Measurements from ENCODE around the gene KCNH1.

The KCNH1 gene

DNA sequence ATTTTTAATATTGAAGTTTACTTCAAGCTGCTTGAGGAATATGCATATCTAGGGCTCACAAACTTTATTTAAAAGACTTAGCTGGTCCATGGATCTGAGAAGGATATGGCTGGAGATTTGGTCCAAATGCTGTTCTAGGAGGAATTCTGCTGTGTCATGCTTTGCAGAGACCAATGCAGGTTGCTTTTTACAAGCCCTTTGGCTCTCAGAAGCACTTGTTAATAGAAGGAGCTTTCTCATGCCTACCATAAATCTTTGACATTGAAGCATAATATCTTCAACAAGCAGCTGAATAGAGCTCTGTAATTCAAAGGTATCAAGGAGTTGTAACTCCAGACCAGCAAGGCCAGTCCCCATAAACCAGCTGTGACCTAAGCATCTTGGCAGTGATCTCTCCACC lies 506.2 kb downstream of the KCNH1 start:
- Histone ChIP-seq H3K36me3 (ENCODE audit: control insufficient read depth in 2 of 2, insufficient read depth in 1 of 2, low read length in 2 of 2) (no peaks in the 10 kb centered on the region), H3K4me3 (ENCODE audit: low read depth, low read length) (no peak overlapping the region), H3K27ac (ENCODE audit: extremely low read depth, low read depth, low read length) (no peak overlapping the region), H3K9me3 (ENCODE audit: control insufficient read depth, insufficient read depth, low read depth, low read length) (no peaks in the 10 kb centered on the region), H3K4me1 (ENCODE audit: control insufficient read depth, insufficient read depth, low read length) (no peaks in the 10 kb centered on the region)
- TF ChIP-seq ZNF366 (tag by site-specific recombination; conservative IDR thresholded peaks at IDR 0.05), result no peak
- no peak for TF ChIP-seq ZNF394 (tag by site-specific recombination; IDR thresholded peaks at IDR 0.05; ENCODE audit: borderline replicate concordance)
- no peak for TF ChIP-seq ZNF24 (tag by site-specific recombination; IDR thresholded peaks at IDR 0.05)
- TF ChIP-seq, protein P1, sequence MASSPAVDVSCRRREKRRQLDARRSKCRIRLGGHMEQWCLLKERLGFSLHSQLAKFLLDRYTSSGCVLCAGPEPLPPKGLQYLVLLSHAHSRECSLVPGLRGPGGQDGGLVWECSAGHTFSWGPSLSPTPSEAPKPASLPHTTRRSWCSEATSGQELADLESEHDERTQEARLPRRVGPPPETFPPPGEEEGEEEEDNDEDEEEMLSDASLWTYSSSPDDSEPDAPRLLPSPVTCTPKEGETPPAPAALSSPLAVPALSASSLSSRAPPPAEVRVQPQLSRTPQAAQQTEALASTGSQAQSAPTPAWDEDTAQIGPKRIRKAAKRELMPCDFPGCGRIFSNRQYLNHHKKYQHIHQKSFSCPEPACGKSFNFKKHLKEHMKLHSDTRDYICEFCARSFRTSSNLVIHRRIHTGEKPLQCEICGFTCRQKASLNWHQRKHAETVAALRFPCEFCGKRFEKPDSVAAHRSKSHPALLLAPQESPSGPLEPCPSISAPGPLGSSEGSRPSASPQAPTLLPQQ (tag by site-specific recombination; IDR thresholded peaks at IDR 0.05), result no peak
- no peak for TF ChIP-seq ZNF510 (tag by site-specific recombination; IDR thresholded peaks at IDR 0.05; ENCODE audit: insufficient replicate concordance)
- TF ChIP-seq ZBTB20 (tag by site-specific recombination; IDR thresholded peaks at IDR 0.05), result no peak
- TF ChIP-seq ZNF391 (tag by site-specific recombination; IDR thresholded peaks at IDR 0.05; ENCODE audit: borderline replicate concordance, low read depth), result no peak
- TF ChIP-seq ZNF426 (tag by site-specific recombination; IDR thresholded peaks at IDR 0.05), result no peak
- no peak for TF ChIP-seq ZNF266 (tag by site-specific recombination; IDR thresholded peaks at IDR 0.05; ENCODE audit: low read depth)
- TF ChIP-seq ZSCAN30 (tag by site-specific recombination; IDR thresholded peaks at IDR 0.05), result no peak
- no peak for TF ChIP-seq ZNF654 (tag by site-specific recombination; IDR thresholded peaks at IDR 0.05; ENCODE audit: low read depth)
- ChIA-PET POLR2A (no interaction called here), CTCF (interaction anchor here (0.5 kb wide), 1 partner anchor 67 kb away, joined by 3 read pairs; no protein-coding TSS in a partner anchor)

Measured in HEK293 (cell line).